NB4 (cell line): ENCODE data around the gene CALN1.

ENCODE experiments used
- DNase-seq: peaks from one replicate; pipeline ENCODE4 v3.0.0; 2010; ENCODE audit warnings: low read depth
- H3K4me3 ChIP-seq: one replicate; pipeline ENCODE4 v1.5.1; 2011; ENCODE audit warnings: mild to moderate bottlenecking, low read depth, low read length, moderate library complexity
- MYC ChIP-seq: IDR thresholded peaks from 2 replicates; pipeline ENCODE4 v1.6.1; 2011; ENCODE audit warnings: low read depth, low read length
- POLR2A ChIP-seq: IDR thresholded peaks from 2 replicates; pipeline ENCODE4 v1.6.1; 2011; ENCODE audit warnings: mild to moderate bottlenecking; ENCODE audit not compliant: insufficient read length; ENCODE audit errors: extremely low read depth
- TF ChIP-seq, protein P1 (sequence below): IDR thresholded peaks from one replicate; pipeline ENCODE4 v1.5.1; 2012; ENCODE audit warnings: low read depth, low read length
- TF ChIP-seq, protein P2 (sequence below): IDR thresholded peaks from 2 replicates; pipeline ENCODE4 v1.6.1; 2011; ENCODE audit warnings: low read depth, low read length

CALN1 gene

DNA sequence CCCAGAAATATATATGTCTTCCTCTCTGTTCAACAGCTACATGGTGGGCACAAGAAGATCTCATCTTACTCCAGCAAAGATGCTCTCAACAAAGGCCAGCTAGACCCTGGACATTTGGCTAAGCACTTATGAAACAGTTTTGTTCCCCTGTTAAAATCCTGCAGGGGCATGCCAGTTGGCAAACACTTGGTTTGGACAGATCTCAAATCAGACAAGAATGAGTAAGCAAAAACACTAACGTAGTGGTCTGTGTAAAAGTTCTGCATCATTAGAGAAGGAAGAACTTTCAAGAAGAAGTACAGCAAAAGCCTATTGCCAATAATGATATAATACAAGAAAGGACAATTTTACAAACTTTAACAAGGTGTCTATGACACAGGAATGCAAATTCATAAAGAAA is 125.6 kb downstream of the CALN1 start:
- DNase-seq: no peak
- TF ChIP-seq POLR2A (no peak), MYC (no peak)
- TF ChIP-seq, protein P1, sequence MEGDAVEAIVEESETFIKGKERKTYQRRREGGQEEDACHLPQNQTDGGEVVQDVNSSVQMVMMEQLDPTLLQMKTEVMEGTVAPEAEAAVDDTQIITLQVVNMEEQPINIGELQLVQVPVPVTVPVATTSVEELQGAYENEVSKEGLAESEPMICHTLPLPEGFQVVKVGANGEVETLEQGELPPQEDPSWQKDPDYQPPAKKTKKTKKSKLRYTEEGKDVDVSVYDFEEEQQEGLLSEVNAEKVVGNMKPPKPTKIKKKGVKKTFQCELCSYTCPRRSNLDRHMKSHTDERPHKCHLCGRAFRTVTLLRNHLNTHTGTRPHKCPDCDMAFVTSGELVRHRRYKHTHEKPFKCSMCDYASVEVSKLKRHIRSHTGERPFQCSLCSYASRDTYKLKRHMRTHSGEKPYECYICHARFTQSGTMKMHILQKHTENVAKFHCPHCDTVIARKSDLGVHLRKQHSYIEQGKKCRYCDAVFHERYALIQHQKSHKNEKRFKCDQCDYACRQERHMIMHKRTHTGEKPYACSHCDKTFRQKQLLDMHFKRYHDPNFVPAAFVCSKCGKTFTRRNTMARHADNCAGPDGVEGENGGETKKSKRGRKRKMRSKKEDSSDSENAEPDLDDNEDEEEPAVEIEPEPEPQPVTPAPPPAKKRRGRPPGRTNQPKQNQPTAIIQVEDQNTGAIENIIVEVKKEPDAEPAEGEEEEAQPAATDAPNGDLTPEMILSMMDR: no peak
- TF ChIP-seq, protein P2, sequence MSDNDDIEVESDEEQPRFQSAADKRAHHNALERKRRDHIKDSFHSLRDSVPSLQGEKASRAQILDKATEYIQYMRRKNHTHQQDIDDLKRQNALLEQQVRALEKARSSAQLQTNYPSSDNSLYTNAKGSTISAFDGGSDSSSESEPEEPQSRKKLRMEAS: no peak
- H3K4me3 ChIP-seq: no peak overlapping the region

DNA sequence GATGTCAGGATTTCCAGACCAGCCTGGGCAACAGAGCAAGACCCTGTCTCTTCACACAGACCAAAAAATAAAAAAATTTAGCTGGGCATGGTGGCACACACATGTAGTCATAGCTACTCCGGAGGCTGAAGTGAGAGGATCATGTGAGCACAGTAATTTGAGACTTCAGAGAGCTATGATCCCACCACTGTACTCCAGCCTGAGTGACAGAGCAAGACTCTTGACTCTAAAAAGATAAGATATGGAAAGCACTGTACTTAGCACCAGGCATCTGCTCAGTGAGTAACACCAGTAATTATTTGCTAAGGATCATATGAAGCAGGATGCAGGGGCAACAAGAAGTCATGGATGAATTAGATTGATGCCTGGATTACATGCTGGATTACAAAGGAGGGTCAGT is 128.8 kb downstream of the CALN1 start:
- TF ChIP-seq, protein P1: no peak
- no peak for DNase-seq
- H3K4me3 ChIP-seq: no peak overlapping the region

DNA sequence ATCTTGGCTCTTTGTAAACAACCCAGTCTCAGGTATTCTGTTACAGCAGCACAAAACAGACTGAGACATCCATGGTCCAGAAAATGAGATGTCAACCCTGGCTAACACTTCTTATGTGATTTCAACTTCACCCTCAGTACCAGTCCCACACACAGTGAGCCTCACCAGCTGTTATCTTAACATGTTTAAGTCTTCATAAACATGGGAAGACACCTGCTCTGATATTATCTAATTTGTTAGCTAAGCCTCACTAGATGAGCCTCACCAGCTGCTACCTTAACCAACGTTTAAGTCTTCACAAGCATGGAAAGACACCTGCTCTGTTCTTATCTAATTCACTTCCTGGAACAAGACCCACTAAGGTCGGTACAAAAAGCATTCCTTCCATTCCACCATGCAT is 130.8 kb downstream of the CALN1 start:
- H3K4me3 ChIP-seq: no peak overlapping the region
- no peak for DNase-seq
- TF ChIP-seq, protein P1: no peak
- TF ChIP-seq, protein P2: no peak
- TF ChIP-seq POLR2A (no peak), MYC (no peak)

DNA sequence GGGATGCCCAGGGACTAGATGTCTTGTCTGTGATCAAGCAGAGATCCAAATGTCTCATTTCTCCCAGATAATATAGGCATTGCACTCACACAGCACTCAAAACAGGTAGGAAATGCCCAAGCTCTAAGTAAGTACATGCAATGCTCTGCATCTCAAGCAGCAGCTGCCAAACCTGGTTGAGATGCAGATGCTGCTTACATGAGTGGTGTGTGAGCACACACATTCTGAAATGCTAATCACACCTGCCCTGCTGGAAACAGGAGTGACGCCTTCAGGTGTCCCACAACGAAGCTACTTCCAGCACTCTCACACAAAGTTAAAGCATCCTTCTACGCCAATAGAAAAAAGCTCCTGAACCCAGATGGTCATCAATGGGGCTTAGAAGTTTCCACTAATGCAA is 132.9 kb downstream of the CALN1 start:
- H3K4me3 ChIP-seq: no peak overlapping the region
- DNase-seq: no peak
- TF ChIP-seq POLR2A (no peak), MYC (no peak)
- TF ChIP-seq, protein P1: no peak
- TF ChIP-seq, protein P2: no peak

DNA sequence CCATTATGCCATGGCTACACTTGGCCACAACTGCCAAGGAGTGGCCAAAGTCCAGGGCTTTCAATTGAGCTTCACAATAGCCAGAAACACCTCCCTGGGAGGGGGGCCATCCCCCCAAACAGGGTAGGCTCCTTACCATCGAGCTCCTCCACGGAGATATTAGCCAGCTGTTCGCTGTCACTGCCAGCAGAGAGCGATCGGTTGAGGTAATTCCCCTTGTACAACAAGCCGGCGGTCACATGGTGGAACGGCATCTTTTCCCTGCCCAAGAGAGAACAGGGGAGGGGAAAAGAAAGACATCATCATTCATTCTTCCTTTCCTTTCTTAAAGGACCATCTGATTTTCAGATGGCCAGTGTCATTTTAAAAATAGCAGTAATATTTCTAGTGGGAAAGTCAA is 133.6 kb downstream of the CALN1 start:
- H3K4me3 ChIP-seq: no peak overlapping the region
- TF ChIP-seq MYC (no peak), POLR2A (no peak)
- TF ChIP-seq, protein P1: no peak
- TF ChIP-seq, protein P2: no peak
- DNase-seq: no peak

DNA sequence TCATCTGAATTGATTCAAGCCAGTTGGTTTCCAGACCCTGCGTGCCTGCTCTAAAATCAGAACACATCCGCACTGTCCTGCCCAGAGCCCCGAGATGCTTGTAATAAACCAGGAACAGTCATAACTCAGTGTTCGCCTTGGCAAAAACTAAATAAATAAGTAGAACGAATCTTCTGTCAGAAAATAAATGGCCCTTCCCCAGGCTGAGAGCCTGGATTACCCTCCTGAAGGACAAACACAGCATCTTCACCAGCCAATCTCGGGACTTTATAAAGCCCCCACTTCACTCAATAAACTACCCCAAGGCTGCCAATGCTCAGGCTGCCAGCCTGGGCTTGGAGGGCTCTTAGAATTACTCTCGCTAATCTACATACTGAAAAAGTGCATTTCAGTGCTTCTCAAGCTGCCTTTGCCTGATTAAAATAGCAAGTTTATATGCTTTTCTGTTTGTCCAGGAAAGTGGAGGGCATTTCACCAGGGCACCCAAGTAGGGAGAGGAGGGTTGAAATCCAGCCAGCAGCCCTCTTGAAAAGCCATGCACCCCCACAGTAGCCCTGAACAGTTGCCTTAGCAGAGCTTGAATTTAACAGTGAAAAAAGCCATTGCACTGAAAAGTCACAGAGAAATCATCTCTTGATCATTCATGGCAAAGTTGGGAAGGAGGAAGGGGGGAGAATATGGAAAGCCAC is 136.6 kb downstream of the CALN1 start:
- no peak for DNase-seq
- no peak overlapping the region for H3K4me3 ChIP-seq
- no peak for TF ChIP-seq MYC
- TF ChIP-seq POLR2A: no peak
- TF ChIP-seq, protein P1: no peak
- TF ChIP-seq, protein P2: no peak
